IPS-20b (cell line): Measurements from ENCODE around the gene SCN5A.

Experiments used
- H3K27ac ChIP-seq: one replicate; pipeline ENCODE4 v1.5.1; 2013; ENCODE audit warnings: low read length
- H3K27me3 ChIP-seq: 2 replicates; pipeline ENCODE4 v1.6.1; 2013; ENCODE audit warnings: mild to moderate bottlenecking, low read length, inconsistent platforms; ENCODE audit not compliant: insufficient read depth
- H3K36me3 ChIP-seq: 2 replicates; pipeline ENCODE4 v1.6.1; 2013; ENCODE audit warnings: low read depth, mild to moderate bottlenecking, inconsistent platforms, low read length, moderate library complexity; ENCODE audit not compliant: insufficient read depth
- H3K4me1 ChIP-seq: 2 replicates; pipeline ENCODE4 v1.6.1; 2013; ENCODE audit warnings: mild to moderate bottlenecking, control low read depth, inconsistent platforms, low read length, moderate library complexity; ENCODE audit not compliant: insufficient read depth
- H3K4me3 ChIP-seq: 2 replicates; pipeline ENCODE4 v1.5.1; 2013; ENCODE audit warnings: mild to moderate bottlenecking, low read length, inconsistent platforms
- H3K9ac ChIP-seq: 2 replicates; pipeline ENCODE4 v1.6.1; 2013; ENCODE audit warnings: low read depth, mild to moderate bottlenecking, inconsistent platforms, low read length, moderate library complexity
- H3K9me3 ChIP-seq: 2 replicates; pipeline ENCODE4 v1.6.1; 2013; ENCODE audit warnings: mild to moderate bottlenecking, low read depth, low read length, inconsistent platforms; ENCODE audit not compliant: insufficient read depth

The SCN5A gene

DNA sequence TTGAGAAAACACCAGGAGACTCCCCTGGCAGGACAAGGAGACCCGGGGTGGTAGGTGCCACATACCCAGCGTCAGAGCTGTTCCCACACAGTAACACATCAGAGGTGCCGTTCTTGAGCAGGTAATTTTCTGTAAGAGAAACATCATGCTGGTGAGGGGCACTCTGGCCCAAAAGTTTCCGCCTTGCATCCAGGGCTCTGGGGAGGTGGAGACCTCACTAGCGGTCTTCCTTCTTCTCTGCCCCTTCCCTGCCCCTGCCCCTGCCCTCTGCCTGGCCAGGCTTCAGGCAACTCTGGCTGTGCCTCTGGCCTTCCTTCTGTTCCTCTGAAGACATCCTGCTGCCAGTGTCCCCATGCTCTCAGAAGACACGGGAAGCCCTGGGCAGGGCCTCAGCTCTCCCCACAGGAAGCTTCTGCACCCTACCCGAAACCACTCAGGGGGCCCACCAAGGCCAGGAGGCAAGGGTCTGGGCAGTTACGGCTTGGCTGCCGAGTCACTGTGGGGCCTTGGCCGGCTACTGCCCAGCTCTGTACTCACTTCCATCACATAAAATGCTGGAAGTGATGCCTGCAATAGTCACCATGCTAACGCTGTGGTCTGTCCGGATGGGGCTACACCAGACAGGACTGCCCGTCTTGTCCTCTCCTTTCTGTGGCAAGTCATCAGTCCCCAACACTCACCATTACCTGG is 41.3 kb downstream of the SCN5A start:
- H3K9me3 ChIP-seq: no peaks in the 10 kb centered on the region
- no peak overlapping the region for H3K4me3 ChIP-seq
- H3K9ac ChIP-seq: no peak overlapping the region
- no peak overlapping the region for H3K27ac ChIP-seq
- H3K36me3 ChIP-seq: no peaks in the 10 kb centered on the region
- no peaks in the 10 kb centered on the region for H3K4me1 ChIP-seq
- H3K27me3 ChIP-seq: no peaks in the 10 kb centered on the region

DNA sequence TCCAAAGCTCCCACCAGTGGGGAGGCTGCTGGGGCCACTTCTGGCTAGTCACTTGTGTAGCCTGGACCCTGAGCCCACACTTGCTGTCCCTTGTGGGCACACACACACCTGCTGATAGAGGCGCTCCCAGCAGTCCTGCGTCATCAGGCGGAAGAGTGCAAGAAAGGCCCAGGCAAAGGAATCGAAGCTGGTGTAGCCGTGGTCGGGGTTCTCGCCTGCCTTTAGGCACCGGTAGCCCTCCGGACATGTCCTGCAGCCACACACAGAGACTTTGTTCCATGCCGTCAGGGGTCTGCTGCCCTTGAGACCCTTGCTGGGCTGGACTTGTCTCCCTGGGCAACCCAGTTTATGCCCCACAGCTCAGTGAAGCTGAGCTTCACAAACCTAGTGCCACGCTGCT is 42.9 kb downstream of the SCN5A start:
- Histone ChIP-seq H3K9ac (no peak overlapping the region), H3K9me3 (no peaks in the 10 kb centered on the region), H3K36me3 (no peaks in the 10 kb centered on the region), H3K27ac (no peak overlapping the region), H3K27me3 (no peaks in the 10 kb centered on the region), H3K4me1 (no peaks in the 10 kb centered on the region), H3K4me3 (no peak overlapping the region)

DNA sequence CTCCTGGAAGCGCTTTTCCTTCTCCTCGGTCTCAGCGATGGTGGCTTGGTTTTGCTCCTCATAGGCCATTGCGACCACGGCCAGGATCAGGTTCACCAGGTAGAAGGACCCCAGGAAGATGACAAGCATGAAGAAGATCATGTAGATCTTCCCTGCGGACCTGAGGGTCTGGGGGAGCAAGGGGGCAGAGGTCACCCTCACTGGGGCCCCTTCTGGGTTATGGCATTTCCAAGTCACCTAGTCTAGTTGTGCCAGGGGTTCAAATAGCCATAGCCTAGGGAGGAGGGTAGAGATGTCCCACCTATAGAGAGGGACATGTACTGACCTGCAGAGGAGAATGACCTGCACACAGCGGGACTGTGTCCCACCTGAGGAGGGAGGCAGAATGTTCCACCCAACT is 43.5 kb downstream of the SCN5A start:
- Histone ChIP-seq H3K36me3 (no peaks in the 10 kb centered on the region), H3K27me3 (no peaks in the 10 kb centered on the region), H3K9me3 (no peaks in the 10 kb centered on the region), H3K4me3 (no peak overlapping the region), H3K9ac (no peak overlapping the region), H3K4me1 (no peaks in the 10 kb centered on the region), H3K27ac (no peak overlapping the region)

DNA sequence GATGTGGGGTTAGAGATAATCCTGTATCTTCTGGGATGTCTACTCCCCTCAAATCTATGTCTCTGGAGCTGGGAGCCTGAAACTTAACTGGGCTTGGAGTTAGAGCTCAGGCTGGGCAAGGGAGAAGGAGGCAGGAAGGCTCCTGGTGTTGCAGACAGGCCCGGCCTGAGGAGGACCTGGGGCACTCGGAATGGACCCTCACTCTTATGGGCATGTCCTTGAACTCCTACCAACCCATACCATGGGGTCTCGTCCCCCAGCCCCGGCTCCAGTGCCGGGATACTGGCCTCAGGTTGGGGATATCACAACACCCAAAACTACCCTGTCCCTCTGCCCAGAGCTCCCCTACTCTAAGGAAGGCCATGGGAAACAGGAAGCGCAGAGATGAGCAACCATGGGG is 45.2 kb downstream of the SCN5A start:
- Histone ChIP-seq H3K4me1 (no peaks in the 10 kb centered on the region), H3K27me3 (no peaks in the 10 kb centered on the region), H3K9me3 (peaks cover 5% of the 10 kb centered on the region), H3K9ac (no peak overlapping the region), H3K36me3 (no peaks in the 10 kb centered on the region), H3K4me3 (no peak overlapping the region), H3K27ac (no peak overlapping the region)

DNA sequence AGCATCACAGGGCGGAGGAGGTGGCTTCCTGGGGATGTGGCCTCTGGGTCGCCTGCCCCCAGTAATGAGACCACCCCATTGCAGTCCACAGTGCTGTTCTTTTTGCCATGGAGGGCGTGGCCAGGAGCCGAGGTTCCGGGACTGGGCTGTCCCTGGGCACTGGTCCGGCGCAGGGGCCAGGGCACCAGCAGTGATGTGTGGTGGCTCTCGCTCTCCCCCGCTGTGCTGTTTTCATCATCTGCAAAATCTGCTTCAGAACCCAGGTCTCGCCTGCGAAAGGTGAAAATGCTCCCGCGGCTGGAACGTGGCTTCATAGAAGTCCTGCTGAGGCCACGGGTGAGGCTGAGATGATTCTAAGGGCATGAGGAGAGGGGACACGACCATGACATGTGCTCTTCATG is 45.8 kb downstream of the SCN5A start:
- no peaks in the 10 kb centered on the region for H3K4me1 ChIP-seq
- no peak overlapping the region for H3K27ac ChIP-seq
- no peaks in the 10 kb centered on the region for H3K36me3 ChIP-seq
- no peak overlapping the region for H3K9ac ChIP-seq
- peaks cover 5% of the 10 kb centered on the region for H3K9me3 ChIP-seq
- no peaks in the 10 kb centered on the region for H3K27me3 ChIP-seq
- H3K4me3 ChIP-seq: no peak overlapping the region

DNA sequence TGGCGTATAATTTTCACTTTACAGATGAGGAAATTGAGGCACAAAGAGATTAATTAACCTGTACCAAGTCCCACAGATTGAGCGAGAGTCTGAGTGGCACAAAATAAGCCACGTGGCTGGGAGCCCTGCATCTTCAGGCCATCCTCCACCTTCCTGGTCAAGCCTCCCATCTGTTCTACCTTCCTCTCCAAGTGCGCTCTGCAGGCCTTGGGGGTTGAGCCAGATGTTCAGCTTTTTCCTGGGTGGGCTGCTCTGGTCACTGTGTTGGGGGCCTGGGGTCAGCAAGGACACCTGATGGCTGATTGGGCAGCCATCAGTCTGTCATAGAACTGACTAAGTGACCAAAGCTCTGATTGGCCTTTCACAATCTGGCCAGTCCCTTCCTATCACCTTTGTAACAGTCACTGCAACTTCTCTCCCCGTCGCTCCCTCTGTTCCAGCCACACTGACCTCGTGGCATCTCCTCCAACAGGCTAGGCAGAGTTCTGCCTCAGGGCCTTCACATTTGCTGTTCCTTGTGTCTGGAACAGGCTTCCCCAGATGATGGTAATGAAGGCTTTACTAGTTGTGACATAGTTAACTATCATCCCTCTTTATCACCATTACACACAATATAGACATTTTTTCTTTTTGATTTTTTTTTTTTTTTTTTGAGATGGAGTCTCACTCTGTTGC is 46.8 kb downstream of the SCN5A start:
- Histone ChIP-seq H3K27ac (no peak overlapping the region), H3K4me3 (no peak overlapping the region), H3K9ac (no peak overlapping the region), H3K27me3 (no peaks in the 10 kb centered on the region), H3K36me3 (no peaks in the 10 kb centered on the region), H3K4me1 (no peaks in the 10 kb centered on the region), H3K9me3 (peaks cover 5% of the 10 kb centered on the region)

DNA sequence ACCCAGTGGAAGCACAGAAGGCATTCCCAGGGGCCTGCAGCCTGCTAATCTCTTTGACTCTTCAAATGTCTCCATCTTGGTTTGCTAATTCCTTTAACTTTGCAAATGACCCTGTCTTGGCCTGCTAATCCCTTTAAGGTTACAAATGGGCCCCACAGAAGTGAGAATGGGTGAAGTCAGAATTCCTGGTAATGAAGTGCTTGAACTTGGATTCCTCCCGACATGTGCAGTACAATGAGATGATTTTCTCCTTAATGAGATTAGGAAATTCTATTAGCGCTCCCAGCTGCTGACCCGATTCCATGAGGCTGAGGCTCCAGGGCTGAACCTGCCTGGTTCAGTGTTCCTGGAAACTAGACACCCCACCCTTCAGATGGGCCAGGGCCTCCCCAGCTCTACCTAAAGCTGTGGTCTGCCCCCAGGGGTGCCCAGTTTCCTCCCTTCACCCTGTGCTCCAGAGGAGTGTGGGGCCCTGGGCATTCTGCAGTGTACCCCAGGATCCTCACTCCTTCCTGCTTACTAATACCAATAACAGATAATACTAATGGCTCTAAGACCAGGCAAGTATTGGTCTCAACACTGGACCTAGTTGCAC is 47.4 kb downstream of the SCN5A start:
- no peaks in the 10 kb centered on the region for H3K36me3 ChIP-seq
- no peak overlapping the region for H3K27ac ChIP-seq
- no peaks in the 10 kb centered on the region for H3K27me3 ChIP-seq
- H3K9ac ChIP-seq: no peak overlapping the region
- peaks cover 5% of the 10 kb centered on the region for H3K9me3 ChIP-seq
- no peak overlapping the region for H3K4me3 ChIP-seq
- H3K4me1 ChIP-seq: no peaks in the 10 kb centered on the region

DNA sequence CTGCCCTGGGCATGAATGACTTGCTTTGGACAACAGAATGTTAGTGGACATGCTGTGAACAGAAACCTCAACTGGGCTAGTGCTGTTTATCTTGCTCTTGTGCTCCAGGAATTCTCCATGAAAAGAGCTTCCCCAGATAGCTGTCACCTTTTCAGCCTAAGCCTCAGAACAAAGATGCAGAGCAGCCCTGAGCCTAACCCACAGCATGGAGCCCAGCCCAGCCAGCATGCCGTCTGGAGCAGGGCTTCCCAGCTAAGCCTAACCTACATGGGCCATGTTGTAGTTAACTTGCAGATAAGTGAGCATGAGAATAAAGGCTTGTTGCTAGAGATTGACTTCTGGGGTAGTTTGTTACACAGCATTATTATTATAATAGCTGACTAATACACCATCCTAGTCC is 48.9 kb downstream of the SCN5A start:
- H3K4me3 ChIP-seq: no peak overlapping the region
- no peak overlapping the region for H3K9ac ChIP-seq
- no peaks in the 10 kb centered on the region for H3K4me1 ChIP-seq
- no peaks in the 10 kb centered on the region for H3K27me3 ChIP-seq
- H3K9me3 ChIP-seq: peaks cover 5% of the 10 kb centered on the region
- no peaks in the 10 kb centered on the region for H3K36me3 ChIP-seq
- H3K27ac ChIP-seq: no peak overlapping the region

DNA sequence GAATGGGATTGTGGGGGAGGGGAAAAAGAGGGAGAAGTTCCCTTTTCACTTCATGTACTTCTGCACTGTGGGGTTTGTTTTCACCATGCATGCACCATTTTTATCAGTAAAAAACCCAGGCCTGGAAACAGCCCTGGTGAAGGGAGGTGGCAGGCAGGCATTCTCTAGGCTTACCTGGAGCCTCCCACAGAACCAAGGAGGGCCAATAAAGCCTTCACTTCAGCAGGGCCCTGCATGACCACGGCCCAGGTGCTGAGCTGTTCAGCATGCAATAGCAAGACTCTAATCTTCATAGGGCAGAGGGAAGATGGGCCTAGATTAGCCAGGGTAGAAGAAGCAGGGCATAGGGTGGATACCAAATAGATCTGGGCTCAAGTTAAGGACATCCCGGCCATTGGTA is 49.6 kb downstream of the SCN5A start:
- Histone ChIP-seq H3K27ac (no peak overlapping the region), H3K27me3 (no peaks in the 10 kb centered on the region), H3K9ac (no peak overlapping the region), H3K9me3 (peaks cover 5% of the 10 kb centered on the region), H3K4me3 (no peak overlapping the region), H3K36me3 (no peaks in the 10 kb centered on the region), H3K4me1 (no peaks in the 10 kb centered on the region)

DNA sequence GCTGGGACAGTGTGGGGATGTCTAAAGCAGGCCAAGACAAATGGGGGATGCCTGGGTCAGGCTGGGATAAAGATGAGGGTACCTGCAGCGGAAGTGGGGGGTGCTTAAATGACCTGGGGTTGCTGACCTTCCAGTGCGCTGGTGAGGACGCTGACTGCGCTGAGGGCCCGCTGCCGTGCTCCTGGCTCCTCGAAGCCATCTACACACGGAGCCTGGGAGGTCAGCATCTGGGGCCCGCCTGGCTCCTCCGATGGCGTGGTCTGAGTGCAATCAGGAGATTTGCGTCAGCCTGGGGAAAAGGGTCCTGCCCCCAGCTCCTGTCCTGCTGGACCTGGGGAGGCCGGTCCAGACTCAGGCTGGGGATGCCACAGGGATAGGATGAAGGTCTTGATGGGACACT is 50.7 kb downstream of the SCN5A start:
- Histone ChIP-seq H3K9me3 (peaks cover 5% of the 10 kb centered on the region), H3K27me3 (no peaks in the 10 kb centered on the region), H3K4me1 (no peaks in the 10 kb centered on the region), H3K27ac (no peak overlapping the region), H3K36me3 (no peaks in the 10 kb centered on the region), H3K4me3 (no peak overlapping the region), H3K9ac (no peak overlapping the region)

DNA sequence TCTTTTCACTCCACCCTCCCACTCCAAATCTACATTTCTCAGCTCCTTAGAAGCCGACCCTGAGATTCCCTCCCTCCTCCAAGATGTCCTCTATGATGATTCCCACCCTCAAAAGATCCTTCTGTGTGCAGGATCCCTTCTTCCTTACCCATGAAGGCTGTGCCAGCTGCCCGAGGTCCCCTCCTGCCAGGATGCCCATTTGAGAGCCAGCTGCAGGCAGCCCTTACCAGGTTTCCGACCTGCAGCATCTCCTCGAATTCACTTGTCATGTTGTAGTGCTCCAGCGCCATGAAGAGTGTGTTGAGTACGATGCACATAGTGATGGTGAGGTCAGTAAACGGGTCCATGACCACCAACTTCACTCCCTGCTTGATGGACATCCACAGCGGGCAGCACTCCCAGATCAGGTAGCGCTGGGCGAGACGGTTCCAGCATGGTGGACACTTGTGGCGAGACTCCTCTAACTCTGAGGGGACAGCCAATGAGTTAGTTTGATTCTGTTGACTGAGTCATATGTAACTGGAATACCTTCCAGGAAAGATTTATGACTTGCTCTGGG is 51.9 kb downstream of the SCN5A start:
- no peak overlapping the region for H3K27ac ChIP-seq
- H3K27me3 ChIP-seq: no peaks in the 10 kb centered on the region
- H3K9ac ChIP-seq: no peak overlapping the region
- H3K36me3 ChIP-seq: no peaks in the 10 kb centered on the region
- H3K4me3 ChIP-seq: no peak overlapping the region
- peaks cover 5% of the 10 kb centered on the region for H3K9me3 ChIP-seq
- H3K4me1 ChIP-seq: no peaks in the 10 kb centered on the region

DNA sequence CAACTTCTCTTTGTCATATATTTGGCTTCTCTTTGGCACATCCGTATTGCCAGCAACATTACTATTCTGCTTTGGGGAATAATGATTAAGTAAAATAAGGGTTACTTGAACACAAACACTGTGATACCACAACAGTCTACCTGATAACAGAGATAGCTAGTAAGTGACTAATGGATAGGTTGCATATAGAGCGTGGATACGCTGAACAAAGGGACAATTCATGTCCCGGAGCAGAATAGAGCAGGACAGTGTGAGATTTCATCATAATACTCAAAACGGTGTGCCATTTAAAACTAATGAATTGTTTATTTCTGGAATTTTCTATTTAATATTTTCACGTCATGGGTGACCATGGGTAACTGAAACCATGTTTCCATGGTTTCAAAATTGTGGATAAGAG is 54.1 kb downstream of the SCN5A start:
- peaks cover under 1% of the 10 kb centered on the region; the same call in 1 of the 2 replicates for H3K9me3 ChIP-seq
- no peaks in the 10 kb centered on the region for H3K27me3 ChIP-seq
- H3K27ac ChIP-seq: no peak overlapping the region
- H3K36me3 ChIP-seq: no peaks in the 10 kb centered on the region
- no peak overlapping the region for H3K9ac ChIP-seq
- no peaks in the 10 kb centered on the region for H3K4me1 ChIP-seq
- no peak overlapping the region for H3K4me3 ChIP-seq
